Osteoblast (primary cell): ENCODE data around the gene HK2. TPM values are rescaled to one million over a fixed set of nuclear protein-coding genes. Genes with fewer than 3 reads are reported as not detected.

Experiments used
- DNase-seq: peaks from one replicate; pipeline ENCODE4 v3.0.0; 2011; ENCODE audit warnings: low spot score, mixed read lengths; ENCODE audit not compliant: insufficient read length; ENCODE audit errors: missing footprints
- H2AFZ ChIP-seq: 2 replicates; pipeline ENCODE4 v1.6.0; 2011; ENCODE audit warnings: mild to moderate bottlenecking, low read length
- H3K27ac ChIP-seq: 2 replicates; pipeline ENCODE4 v1.5.1; 2011; ENCODE audit warnings: mild to moderate bottlenecking, low read depth, low read length, moderate library complexity
- H3K27me3 ChIP-seq: 2 replicates; pipeline ENCODE4 v1.6.0; 2012; ENCODE audit warnings: mild to moderate bottlenecking, control low read depth, inconsistent platforms, low read length, moderate library complexity; ENCODE audit not compliant: insufficient read depth
- H3K36me3 ChIP-seq: 2 replicates; pipeline ENCODE4 v1.5.1; 2011; ENCODE audit warnings: mild to moderate bottlenecking, low read length, control low read depth, moderate library complexity; ENCODE audit not compliant: insufficient read depth
- H3K4me1 ChIP-seq: 2 replicates; pipeline ENCODE4 v1.5.1; 2011; ENCODE audit warnings: mild to moderate bottlenecking, low read length, control low read depth, moderate library complexity; ENCODE audit not compliant: insufficient read depth
- H3K4me2 ChIP-seq: 2 replicates; pipeline ENCODE4 v1.6.0; 2011; ENCODE audit warnings: mild to moderate bottlenecking, low read length; ENCODE audit not compliant: insufficient read depth
- H3K4me3 ChIP-seq: fragments of 200-600 bp; sonication (generic); 3 replicates; pipeline ENCODE4 v1.5.1; 2012; ENCODE audit warnings: mild to moderate bottlenecking, low read length, inconsistent platforms; ENCODE audit not compliant: insufficient read depth
- H3K79me2 ChIP-seq: 2 replicates; pipeline ENCODE4 v1.6.0; 2012; ENCODE audit warnings: mild to moderate bottlenecking, low read length, control low read depth, inconsistent platforms; ENCODE audit not compliant: insufficient read depth
- H3K9me3 ChIP-seq: 2 replicates; pipeline ENCODE4 v1.5.1; 2011; ENCODE audit warnings: low read depth, low read length, control low read depth
- H4K20me1 ChIP-seq: 2 replicates; pipeline ENCODE4 v1.6.0; 2012; ENCODE audit warnings: mild to moderate bottlenecking, low read length, control low read depth; ENCODE audit not compliant: insufficient read depth
- CTCF ChIP-seq: IDR thresholded peaks from 2 replicates; pipeline ENCODE4 v1.5.1; 2011; ENCODE audit warnings: mild to moderate bottlenecking, low read depth, low read length, moderate library complexity; ENCODE audit errors: extremely low read depth
- total RNA-seq: library from RNA; depleted of rRNA; stranded (reverse); fragments of >200 nt; gene quantifications from 2 replicates; pipeline ENCODE4 v1.2.3, GENCODE V29; 2012

Gene HK2
- total RNA-seq, 1 donor: 76.4 TPM

GRCh38 chr2:74917702-74918619, 84.0 kb downstream of the HK2 start:
- H3K4me3 ChIP-seq: no peak overlapping the region
- no peaks in the 10 kb centered on the region for H3K36me3 ChIP-seq
- no peak for TF ChIP-seq CTCF
- H3K4me2 ChIP-seq: no peak overlapping the region
- H3K79me2 ChIP-seq: no peaks in the 10 kb centered on the region
- H3K9me3 ChIP-seq: no peaks in the 10 kb centered on the region
- H3K4me1 ChIP-seq: peaks cover 10% of the 10 kb centered on the region
- peak; percentile 68 for DNase-seq
- H3K27ac ChIP-seq: no peak overlapping the region
- no peaks in the 10 kb centered on the region for H3K27me3 ChIP-seq
- no peaks in the 10 kb centered on the region for H4K20me1 ChIP-seq
- H2AFZ ChIP-seq: no peak overlapping the region

GRCh38 chr2:74919827-74920226, 85.9 kb downstream of the HK2 start:
- Histone ChIP-seq H3K27me3 (no peaks in the 10 kb centered on the region), H3K4me3 (peak overlapping the region; percentile 70), H3K4me1 (peaks cover 11% of the 10 kb centered on the region), H3K4me2 (peak overlapping the region; percentile 85), H3K79me2 (no peaks in the 10 kb centered on the region), H3K9me3 (no peaks in the 10 kb centered on the region), H2AFZ (peak overlapping the region; percentile 89), H3K27ac (no peak overlapping the region), H4K20me1 (no peaks in the 10 kb centered on the region), H3K36me3 (no peaks in the 10 kb centered on the region)
- DNase-seq: peak; percentile 88
- peak; percentile 71 for TF ChIP-seq CTCF

- no peak overlapping the region for H3K4me3 ChIP-seq
- H3K79me2 ChIP-seq: no peaks in the 10 kb centered on the region
- H3K27ac ChIP-seq: no peak overlapping the region
- H2AFZ ChIP-seq: no peak overlapping the region
- H3K36me3 ChIP-seq: no peaks in the 10 kb centered on the region
- H3K9me3 ChIP-seq: no peaks in the 10 kb centered on the region
- no peaks in the 10 kb centered on the region for H3K27me3 ChIP-seq
- peaks cover 7% of the 10 kb centered on the region for H3K4me1 ChIP-seq
- TF ChIP-seq CTCF: no peak
- DNase-seq: no peak
- H3K4me2 ChIP-seq: no peak overlapping the region
- no peaks in the 10 kb centered on the region for H4K20me1 ChIP-seq
Measured at GRCh38 chr2:74921236-74921736, 87.4 kb downstream of the HK2 start.

GRCh38 chr2:74922592-74923227, 88.8 kb downstream of the HK2 start:
- H3K4me3 ChIP-seq: no peak overlapping the region
- H3K9me3 ChIP-seq: no peaks in the 10 kb centered on the region
- peak overlapping the region; percentile 27 for H2AFZ ChIP-seq
- H3K36me3 ChIP-seq: no peaks in the 10 kb centered on the region
- H3K27ac ChIP-seq: no peak overlapping the region
- H3K4me2 ChIP-seq: no peak overlapping the region
- no peak for TF ChIP-seq CTCF
- no peaks in the 10 kb centered on the region for H3K79me2 ChIP-seq
- no peak for DNase-seq
- peaks cover 7% of the 10 kb centered on the region for H3K4me1 ChIP-seq
- H3K27me3 ChIP-seq: no peaks in the 10 kb centered on the region
- no peaks in the 10 kb centered on the region for H4K20me1 ChIP-seq
